HG03159 (cell line): Measurements from ENCODE around the gene SYNPR.
A peak's percentile ranks its signal among the peaks of the same experiment; 100 is the strongest.

Experiments used
- ATAC-seq: cut with Tn5 transposase; IDR thresholded peaks from one replicate; pipeline ENCODE4 v1.9.1; 2021; ENCODE audit warnings: mild to moderate bottlenecking, moderate library complexity; ENCODE audit not compliant: unreplicated experiment

SYNPR gene

GRCh38 chr3:63523100-63523499 is 245.0 kb downstream of the SYNPR start:
- ATAC-seq = no peak

- no peak for ATAC-seq
Measured at GRCh38 chr3:63528325-63529000, 250.4 kb downstream of the SYNPR start.

GRCh38 chr3:63532521-63532920 is 254.4 kb downstream of the SYNPR start:
- no peak for ATAC-seq

- ATAC-seq = peak; percentile 49
Measured at GRCh38 chr3:63538919-63539318, 260.8 kb downstream of the SYNPR start.

GRCh38 chr3:63555767-63556166 is 277.7 kb downstream of the SYNPR start:
- ATAC-seq = no peak

GRCh38 chr3:63556401-63556800 is 278.3 kb downstream of the SYNPR start:
- ATAC-seq = no peak

- peak; percentile 84 for ATAC-seq
Measured at GRCh38 chr3:63557912-63558311, 279.8 kb downstream of the SYNPR start.

GRCh38 chr3:63559884-63560283 is 281.8 kb downstream of the SYNPR start:
- no peak for ATAC-seq

- no peak for ATAC-seq
Measured at GRCh38 chr3:63561879-63562278, 283.8 kb downstream of the SYNPR start.

- ATAC-seq = no peak
Measured at GRCh38 chr3:63562323-63562722, 284.2 kb downstream of the SYNPR start.

- no peak for ATAC-seq
Measured at GRCh38 chr3:63563572-63563971, 285.5 kb downstream of the SYNPR start.

GRCh38 chr3:63565220-63565619 is 287.1 kb downstream of the SYNPR start:
- no peak for ATAC-seq

GRCh38 chr3:63571682-63572081 is 293.6 kb downstream of the SYNPR start:
- no peak for ATAC-seq

GRCh38 chr3:63576846-63577245 is 298.7 kb downstream of the SYNPR start:
- ATAC-seq = no peak

GRCh38 chr3:63578858-63579257 is 300.8 kb downstream of the SYNPR start:
- ATAC-seq = no peak

- ATAC-seq = no peak
Measured at GRCh38 chr3:63580151-63580550, 302.0 kb downstream of the SYNPR start.

GRCh38 chr3:63582943-63583500 is 304.9 kb downstream of the SYNPR start:
- ATAC-seq = no peak

- no peak for ATAC-seq
Measured at GRCh38 chr3:63584681-63585080, 306.6 kb downstream of the SYNPR start.

GRCh38 chr3:63585927-63586326 is 307.8 kb downstream of the SYNPR start:
- ATAC-seq = no peak

- ATAC-seq = no peak
Measured at GRCh38 chr3:63588895-63589294, 310.8 kb downstream of the SYNPR start.

- no peak for ATAC-seq
Measured at GRCh38 chr3:63593779-63594178, 315.7 kb downstream of the SYNPR start.

- no peak for ATAC-seq
Measured at GRCh38 chr3:63595221-63595620, 317.1 kb downstream of the SYNPR start.

- no peak for ATAC-seq
Measured at GRCh38 chr3:63597019-63597418, 318.9 kb downstream of the SYNPR start.
